ENCODE data around the gene NR2F6.

The NR2F6 gene

GRCh38 chr19:17260842-17261325 is 15.2 kb upstream of the NR2F6 start:
- TF ChIP-seq, protein P1, sequence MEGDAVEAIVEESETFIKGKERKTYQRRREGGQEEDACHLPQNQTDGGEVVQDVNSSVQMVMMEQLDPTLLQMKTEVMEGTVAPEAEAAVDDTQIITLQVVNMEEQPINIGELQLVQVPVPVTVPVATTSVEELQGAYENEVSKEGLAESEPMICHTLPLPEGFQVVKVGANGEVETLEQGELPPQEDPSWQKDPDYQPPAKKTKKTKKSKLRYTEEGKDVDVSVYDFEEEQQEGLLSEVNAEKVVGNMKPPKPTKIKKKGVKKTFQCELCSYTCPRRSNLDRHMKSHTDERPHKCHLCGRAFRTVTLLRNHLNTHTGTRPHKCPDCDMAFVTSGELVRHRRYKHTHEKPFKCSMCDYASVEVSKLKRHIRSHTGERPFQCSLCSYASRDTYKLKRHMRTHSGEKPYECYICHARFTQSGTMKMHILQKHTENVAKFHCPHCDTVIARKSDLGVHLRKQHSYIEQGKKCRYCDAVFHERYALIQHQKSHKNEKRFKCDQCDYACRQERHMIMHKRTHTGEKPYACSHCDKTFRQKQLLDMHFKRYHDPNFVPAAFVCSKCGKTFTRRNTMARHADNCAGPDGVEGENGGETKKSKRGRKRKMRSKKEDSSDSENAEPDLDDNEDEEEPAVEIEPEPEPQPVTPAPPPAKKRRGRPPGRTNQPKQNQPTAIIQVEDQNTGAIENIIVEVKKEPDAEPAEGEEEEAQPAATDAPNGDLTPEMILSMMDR (IDR thresholded peaks at IDR 0.05) = peak; percentile 95

DNA sequence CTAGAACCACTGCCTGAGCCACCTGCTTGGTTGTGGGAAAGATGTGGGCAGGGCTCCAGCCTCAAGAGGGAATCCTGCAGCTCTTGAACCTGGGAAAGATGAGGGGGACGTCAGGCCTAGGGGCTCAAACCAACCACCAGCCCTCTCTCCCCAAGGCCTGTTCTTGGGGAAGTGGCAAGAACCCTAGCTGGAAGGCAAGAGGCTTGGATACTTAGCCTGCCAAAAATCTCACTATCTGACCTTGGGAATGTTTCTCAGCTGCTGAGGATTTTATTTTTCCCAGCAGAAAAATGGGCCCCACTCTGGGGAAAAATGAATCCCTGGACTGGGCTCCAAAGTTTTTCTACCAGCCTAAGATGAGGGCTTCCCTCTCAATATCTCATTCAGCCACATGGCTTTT is 14.2 kb upstream of the NR2F6 start:
- TF ChIP-seq, protein P1 (IDR thresholded peaks at IDR 0.05) = no peak

- TF ChIP-seq, protein P1 (IDR thresholded peaks at IDR 0.05) = no peak
Measured at GRCh38 chr19:17259118-17259780, 13.5 kb upstream of the NR2F6 start.

DNA sequence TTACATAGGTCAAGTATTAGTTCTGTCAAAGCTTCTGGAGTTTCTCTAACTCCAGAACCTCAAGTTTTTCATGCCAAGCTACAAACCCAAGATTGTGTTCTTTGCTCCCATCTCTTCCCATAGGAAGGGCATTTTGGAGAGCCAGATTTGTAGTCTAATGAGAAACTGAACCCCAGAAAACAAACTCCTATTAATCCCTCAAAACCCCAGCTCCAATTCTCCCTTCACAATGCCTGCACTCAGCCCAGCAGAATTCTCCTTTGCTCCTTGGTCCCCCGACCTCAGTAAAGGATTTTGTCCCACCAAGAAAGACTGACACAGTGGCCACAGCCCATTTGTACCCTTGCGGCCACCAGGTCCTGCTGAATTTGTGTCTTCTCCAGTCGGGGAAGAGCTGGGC is 10.4 kb upstream of the NR2F6 start:
- TF ChIP-seq, protein P1 (IDR thresholded peaks at IDR 0.05) = no peak

DNA sequence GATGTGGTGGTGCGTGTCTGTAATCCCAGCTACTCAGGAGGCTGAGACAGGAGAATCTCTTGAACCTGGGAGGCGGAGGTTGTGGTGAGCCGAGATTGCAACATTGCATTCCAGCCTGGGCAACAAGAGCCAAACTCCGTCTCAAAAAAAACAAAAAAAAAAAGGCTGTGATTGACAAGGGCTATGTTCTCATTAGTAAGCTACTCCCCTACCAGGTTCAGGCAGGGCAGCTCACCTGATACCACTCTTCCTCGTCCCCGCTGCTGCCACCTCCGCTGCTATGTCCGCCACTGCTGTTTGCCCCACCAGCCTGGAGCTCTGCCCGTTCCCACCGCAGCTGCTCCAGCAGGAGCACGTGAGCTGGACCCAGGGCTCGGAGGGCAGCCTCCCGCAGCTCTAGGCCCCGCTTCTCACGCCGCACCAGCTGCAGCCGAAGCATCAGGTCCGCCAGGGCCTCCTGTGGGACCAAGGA is 9.5 kb upstream of the NR2F6 start:
- TF ChIP-seq, protein P1 (IDR thresholded peaks at IDR 0.05) = no peak

GRCh38 chr19:17254636-17255035 is 8.9 kb upstream of the NR2F6 start:
- TF ChIP-seq, protein P1 (IDR thresholded peaks at IDR 0.05) = no peak

DNA sequence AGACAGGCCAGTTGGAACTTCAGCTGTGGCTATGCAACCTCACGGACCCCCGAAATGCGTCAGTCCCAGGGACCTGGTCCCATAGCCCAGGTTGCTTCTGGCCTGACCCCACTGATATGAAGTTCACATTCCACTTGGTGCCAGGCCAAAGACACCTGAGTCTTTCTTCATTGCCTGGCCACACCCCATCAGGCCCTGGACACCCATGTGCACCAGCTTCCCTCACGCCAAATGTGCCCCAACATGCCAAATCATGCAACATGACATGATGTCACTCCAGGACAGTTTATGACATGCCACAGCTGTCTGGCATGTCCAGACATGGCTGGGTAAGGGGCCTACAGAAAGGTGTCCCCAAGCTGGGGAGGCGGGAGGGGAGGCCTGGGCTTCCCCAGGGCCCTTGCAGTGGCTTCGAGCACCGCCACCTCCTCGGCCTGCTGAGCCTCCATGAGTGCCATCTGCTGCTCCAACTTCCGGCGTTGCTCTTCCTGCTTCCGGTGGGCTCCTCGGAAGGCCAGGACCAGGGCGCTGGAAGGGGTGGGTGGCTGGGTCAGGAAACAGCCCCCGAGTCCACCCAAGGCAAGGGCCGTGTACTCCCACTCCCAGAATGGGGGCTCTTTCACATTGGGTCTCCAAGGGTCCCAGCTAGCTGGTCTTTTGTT is 4.3 kb upstream of the NR2F6 start:
- TF ChIP-seq, protein P1 (IDR thresholded peaks at IDR 0.05) = no peak

Data from LNCAP (cell line).